Activated naive CD4-positive, alpha-beta T cell treated with Interleukin-2 at 50 U/mL for 16 hours (primary cell): Measurements from ENCODE around the gene NOP16.

ENCODE experiments used
- DNase-seq: peaks from one replicate; pipeline ENCODE4 v3.0.0-alpha.2; 2020

Gene NOP16

GRCh38 chr5:176384366-176384930 is 4.0 kb downstream of the NOP16 start:
- DNase-seq = no peak

GRCh38 chr5:176383961-176384360 is 4.4 kb downstream of the NOP16 start:
- DNase-seq = no peak

GRCh38 chr5:176383248-176383905 is 5.0 kb downstream of the NOP16 start:
- no peak for DNase-seq

GRCh38 chr5:176382721-176383120 is 5.7 kb downstream of the NOP16 start:
- no peak for DNase-seq

GRCh38 chr5:176381979-176382378 is 6.4 kb downstream of the NOP16 start:
- no peak for DNase-seq

- no peak for DNase-seq
Measured at GRCh38 chr5:176381423-176381822, 7.0 kb downstream of the NOP16 start.

GRCh38 chr5:176379881-176380280 is 8.5 kb downstream of the NOP16 start:
- DNase-seq = no peak

GRCh38 chr5:176373100-176373818 is 15.1 kb downstream of the NOP16 start:
- DNase-seq = no peak

- DNase-seq = no peak
Measured at GRCh38 chr5:176371621-176372539, 16.5 kb downstream of the NOP16 start.

- no peak for DNase-seq
Measured at GRCh38 chr5:176369934-176370711, 18.3 kb downstream of the NOP16 start.

GRCh38 chr5:176368726-176369125 is 19.7 kb downstream of the NOP16 start:
- no peak for DNase-seq

- no peak for DNase-seq
Measured at GRCh38 chr5:176366232-176366894, 22.0 kb downstream of the NOP16 start.

GRCh38 chr5:176365351-176366231 is 22.8 kb downstream of the NOP16 start, which contains the start of gene ARL10:
Gene ARL10 (plus strand): TSS chr5:176365487. CDS start chr5:176365564, 77 bp downstream.
- peak; percentile 71 for DNase-seq

- no peak for DNase-seq
Measured at GRCh38 chr5:176364765-176365350, 23.5 kb downstream of the NOP16 start.

- DNase-seq = no peak
Measured at GRCh38 chr5:176362233-176362490, 26.2 kb downstream of the NOP16 start.

GRCh38 chr5:176361437-176362232 is 26.8 kb downstream of the NOP16 start, which contains the start of gene KIAA1191:
Gene KIAA1191 (minus strand): TSS chr5:176361764. CDS start chr5:176359508, 2,256 bp downstream.
- peak; percentile 95 for DNase-seq

- no peak for DNase-seq
Measured at GRCh38 chr5:176360894-176361436, 27.4 kb downstream of the NOP16 start.

GRCh38 chr5:176359658-176360057 is 28.7 kb downstream of the NOP16 start:
- DNase-seq = no peak

GRCh38 chr5:176356179-176356566 is 32.2 kb downstream of the NOP16 start:
- DNase-seq = no peak
